ENCODE data around the gene CAMK2B.
A peak's percentile ranks its signal among the peaks of the same experiment; 100 is the strongest.

Gene CAMK2B

GRCh38 chr7:44256459-44256858, 68.9 kb downstream of the CAMK2B start:
- DNase-seq (ENCODE audit: low read depth), result no peak

DNA sequence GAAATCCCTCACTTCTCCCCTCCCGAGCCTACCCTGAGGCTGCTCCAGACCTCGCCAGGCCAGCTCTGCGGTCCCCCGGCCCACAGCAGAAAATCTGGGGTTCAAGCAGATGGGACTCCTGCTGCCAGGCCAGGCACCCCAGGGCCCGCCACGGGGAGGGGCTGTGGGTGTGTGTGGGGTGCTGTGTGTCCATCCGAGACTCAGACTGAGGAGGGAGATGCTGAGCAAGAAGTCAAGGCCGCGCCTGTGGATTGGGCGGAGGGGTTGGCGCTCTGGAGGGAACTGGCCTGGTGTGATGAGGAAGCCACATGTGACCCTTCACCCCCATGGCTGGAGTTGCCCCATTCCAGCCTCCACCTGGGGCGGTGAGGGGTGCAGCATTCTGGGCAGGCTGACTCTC, 73.5 kb downstream of the CAMK2B start:
- no peak for DNase-seq (ENCODE audit: low read depth)

- DNase-seq (ENCODE audit: low read depth), result no peak
Measured at GRCh38 chr7:44251269-44251668, 74.1 kb downstream of the CAMK2B start.

DNA sequence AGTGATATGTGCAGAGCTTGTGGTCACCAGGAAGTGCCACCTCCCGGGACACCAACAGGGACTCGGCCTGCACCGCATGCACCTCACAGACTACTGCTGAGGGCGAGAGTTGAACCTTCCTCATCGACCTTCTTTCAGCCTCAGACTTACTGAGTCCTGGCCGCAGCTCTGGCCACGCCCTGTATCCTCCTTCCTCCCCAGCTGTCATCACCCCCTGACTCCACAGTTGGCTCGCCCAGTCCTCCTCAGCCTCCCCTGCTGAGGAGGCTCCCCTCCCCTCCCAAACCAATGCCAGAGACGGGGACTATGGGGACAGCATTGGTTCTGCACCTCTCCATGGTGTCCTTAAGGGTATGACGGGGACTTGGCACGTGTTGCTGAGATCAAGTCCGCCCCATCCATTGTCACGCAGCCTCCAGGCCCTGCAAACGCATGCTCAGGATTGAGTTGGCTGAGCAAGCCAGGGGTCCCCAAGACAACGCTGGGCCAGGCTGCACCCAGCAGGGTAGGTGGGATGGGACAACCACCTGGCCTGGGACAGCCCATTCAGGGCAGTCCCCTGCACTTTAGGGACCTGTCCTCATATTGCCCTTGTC, 75.7 kb downstream of the CAMK2B start:
- DNase-seq (ENCODE audit: low read depth), result no peak

- DNase-seq (ENCODE audit: low read depth), result no peak
Measured at GRCh38 chr7:44247868-44248651, 77.3 kb downstream of the CAMK2B start.

- DNase-seq (ENCODE audit: low read depth), result no peak
Measured at GRCh38 chr7:44246396-44247113, 78.8 kb downstream of the CAMK2B start.

- DNase-seq (ENCODE audit: low read depth), result no peak
Measured at GRCh38 chr7:44244282-44244681, 81.1 kb downstream of the CAMK2B start.

DNA sequence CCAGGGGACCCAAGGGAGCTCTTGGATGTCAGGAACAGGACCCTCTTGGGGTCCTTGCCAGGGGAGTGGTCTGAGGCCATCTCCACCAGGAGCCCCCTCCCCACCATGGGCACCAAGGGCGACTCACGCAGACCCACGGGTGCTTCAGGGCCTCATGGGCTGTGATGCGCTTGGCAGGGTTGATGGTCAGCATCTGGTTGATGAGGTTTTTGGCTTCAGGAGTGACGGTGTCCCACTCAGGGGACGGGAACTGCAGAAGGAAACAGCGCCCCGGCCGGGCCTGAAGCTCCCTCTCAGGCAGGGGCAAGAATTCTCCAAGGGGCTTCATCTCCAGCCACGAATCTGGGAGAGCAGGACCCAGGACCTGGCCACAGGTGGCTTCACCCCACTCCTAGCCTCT, 83.3 kb downstream of the CAMK2B start:
- DNase-seq (ENCODE audit: low read depth), result no peak

DNA sequence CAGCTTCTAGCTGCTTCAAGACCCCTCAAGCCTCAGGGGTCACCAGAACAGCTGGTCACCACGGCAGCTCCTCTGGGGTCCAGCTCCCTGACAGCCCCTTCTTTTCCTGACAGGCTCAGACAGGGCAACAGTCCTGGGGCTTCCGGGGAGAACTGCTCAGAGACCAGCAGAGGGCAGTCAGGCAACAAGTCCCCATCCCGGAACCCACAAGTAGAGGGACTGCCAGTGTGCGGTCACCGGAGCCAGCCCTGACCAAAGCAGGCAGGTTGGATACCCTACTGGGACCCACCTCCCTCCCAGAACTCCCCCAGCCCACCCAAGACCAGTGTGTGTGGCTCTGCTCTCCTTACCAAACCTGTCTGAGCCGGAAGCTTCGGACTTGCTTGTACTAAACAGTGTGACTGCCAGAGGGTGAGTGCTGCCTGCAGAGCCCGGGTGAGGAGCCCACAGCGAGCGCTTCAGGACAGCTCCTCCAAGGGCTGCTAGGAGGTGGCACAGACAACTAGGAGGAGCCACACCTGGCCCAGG, 84.3 kb downstream of the CAMK2B start:
- DNase-seq (ENCODE audit: low read depth), result peak; percentile 17

DNA sequence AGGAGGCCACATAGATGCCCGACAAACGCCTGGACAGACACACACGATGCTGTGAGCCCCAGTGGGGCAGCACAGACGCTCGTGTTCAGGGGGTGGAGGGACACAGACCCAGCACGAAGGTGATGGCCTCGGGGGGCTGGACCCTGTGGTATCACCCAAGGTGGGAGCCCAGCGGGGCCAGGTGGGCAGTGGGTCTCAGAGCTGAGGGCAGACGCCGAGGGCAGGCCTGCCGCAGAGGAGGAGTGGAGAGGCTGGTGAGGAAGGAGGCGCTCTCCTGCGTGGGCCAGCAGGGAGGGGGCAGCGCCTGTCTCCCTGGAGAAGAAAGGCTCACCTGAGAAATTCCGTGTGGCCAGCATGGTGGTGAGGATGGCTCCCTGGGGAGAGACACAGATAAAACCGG, 85.0 kb downstream of the CAMK2B start:
- DNase-seq (ENCODE audit: low read depth), result no peak

DNA sequence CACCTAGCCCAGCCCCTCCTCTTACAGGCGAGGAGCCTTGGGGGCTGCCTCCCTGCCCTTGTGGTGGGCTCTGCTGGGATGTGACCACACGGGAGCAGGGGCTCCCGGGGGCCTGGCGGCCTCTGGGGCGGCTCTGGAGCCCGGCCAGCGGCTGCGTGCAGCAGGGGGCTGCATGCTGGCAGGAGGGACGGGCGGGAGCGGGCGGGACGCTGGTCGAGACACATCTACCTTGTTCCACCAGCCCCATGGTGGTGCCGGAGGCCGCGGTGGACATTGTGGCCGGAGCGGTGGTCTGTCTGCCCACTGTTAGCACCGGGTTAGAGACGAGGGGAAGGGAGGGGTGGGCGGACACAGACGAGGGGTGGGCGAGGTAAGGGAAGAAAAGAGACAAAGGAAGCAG, 86.0 kb downstream of the CAMK2B start:
- no peak for DNase-seq (ENCODE audit: low read depth)

DNA sequence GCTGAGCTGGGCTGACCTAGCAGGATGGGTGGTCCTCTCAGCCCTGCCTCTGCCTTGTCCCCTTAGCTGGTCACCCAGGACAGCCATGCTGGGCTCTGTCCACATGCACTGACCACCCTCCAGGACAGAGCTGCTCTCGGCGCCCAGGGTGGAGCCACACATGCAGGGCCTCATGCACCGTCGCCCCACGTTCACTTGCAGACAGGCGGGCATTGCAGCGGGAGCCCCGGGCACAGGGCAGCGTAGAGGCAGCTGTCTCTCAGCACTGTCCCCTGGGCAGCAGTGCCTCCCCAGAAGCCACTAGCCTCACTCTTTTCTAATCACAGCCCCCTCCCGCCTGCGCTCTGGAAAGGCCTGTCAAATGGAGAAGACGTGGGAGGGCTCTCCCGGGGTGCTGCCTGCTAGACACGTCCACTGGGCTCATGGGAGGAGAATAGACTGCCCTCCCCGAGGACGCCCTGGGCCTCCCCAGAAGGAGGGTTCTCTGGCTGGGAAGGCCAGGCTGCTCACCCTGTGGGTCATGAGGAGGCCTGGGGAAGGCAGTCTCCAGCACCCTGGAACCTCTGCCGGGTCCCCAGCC, 87.2 kb downstream of the CAMK2B start:
- no peak for DNase-seq (ENCODE audit: low read depth)

- no peak for DNase-seq (ENCODE audit: low read depth)
Measured at GRCh38 chr7:44237696-44238095, 87.7 kb downstream of the CAMK2B start.

DNA sequence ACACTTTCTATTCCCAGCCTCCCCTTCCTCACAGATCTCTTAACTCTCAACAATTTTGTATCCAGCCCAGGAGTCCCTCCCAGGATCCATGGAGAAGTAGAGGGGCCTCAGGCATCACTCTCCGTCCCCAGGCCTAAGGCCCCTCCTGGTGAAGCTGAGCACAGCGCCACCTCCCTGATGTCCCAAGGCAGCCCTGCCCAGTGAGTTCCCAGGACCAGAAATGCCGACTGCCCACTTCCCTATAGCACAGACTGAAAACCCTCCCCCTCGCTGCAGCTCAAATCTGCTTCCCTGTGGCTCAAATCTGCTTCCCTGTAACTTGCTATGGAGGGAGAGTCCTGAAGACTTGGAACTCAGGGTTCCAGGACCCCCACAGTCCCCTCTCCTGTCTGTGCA, 89.1 kb downstream of the CAMK2B start:
- DNase-seq (ENCODE audit: low read depth), result no peak

DNA sequence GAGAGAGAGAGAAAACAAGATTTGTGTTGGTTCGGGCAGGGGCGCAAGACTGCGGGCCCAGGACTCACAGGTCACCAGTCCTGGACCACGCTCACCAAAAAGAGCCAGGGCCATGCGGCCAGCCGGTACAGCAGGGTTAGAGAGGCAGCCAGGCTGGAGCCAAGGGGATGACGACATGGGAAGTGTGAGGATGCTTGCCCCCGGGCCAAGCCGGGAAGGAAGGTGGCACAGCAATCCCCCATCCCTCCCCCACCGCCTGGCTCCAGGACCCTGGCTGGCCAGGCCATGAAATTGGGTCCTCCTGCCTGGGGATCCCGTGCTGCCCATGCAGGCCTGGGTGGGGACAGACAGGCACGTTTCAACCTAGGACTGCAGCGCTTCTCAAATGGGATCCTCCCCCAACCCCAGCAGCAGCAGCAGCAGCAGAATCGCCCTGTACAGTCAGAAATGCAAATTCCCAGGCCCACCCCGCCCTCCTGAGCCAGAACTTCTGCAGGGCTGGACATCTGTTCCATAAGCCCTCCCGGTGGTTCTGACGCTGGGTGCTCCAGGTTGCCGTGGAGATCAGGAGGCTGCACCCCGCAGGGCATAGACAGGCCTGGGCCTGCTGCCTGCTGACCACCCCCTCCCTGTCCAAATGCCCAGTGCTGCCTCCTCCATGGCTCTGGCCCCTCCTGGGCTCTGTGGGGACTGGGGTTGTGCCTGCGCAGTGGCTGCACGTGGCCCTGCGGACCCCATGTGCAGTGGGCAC, 89.6 kb downstream of the CAMK2B start:
- no peak for DNase-seq (ENCODE audit: low read depth)

GRCh38 chr7:44235066-44235465, 90.3 kb downstream of the CAMK2B start:
- no peak for DNase-seq (ENCODE audit: low read depth)

GRCh38 chr7:44232901-44233715, 92.3 kb downstream of the CAMK2B start:
- no peak for DNase-seq (ENCODE audit: low read depth)

DNA sequence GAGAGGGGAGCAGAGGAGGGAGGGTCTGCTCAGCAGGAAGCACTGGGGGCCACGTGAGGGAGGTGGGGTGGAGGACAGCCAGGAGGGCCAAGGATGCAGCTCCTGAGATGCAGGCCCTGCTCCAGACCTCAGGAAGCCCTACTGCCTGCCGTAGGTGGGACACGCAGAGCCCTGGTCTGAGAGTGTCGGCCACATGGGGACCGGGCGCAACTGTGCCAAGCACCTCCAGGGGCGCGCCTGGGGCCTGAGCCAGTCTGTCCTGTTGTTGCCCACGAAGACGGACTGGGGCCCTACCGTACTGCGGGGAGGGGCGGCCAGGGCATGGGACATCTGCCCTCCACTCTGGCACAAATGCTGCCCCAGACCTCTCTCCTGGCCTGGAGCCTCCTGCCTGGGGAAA, 93.0 kb downstream of the CAMK2B start:
- no peak for DNase-seq (ENCODE audit: low read depth)

DNA sequence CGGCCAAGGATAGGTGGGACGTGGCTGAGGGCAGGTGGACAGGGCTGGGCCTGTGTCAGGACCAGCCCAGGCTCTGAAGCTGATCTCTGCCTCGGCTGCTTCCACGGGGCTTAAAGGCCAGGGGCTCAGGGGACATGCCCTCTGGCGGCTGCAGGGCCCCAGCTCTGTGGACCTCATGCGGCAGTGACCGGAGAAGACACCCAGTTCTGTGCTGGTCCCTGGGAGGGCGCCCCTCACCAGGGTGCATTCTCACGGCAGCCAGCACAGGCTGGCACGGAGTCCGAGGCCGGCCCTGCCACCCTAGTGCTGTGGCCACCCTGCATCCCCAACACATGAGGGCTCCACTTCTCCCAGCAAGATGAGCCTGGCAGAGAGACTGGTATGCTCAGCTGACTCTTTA, 94.3 kb downstream of the CAMK2B start:
- no peak for DNase-seq (ENCODE audit: low read depth)

- DNase-seq (ENCODE audit: low read depth), result no peak
Measured at GRCh38 chr7:44230286-44230685, 95.1 kb downstream of the CAMK2B start.

- DNase-seq (ENCODE audit: low read depth), result no peak
Measured at GRCh38 chr7:44229546-44230105, 95.8 kb downstream of the CAMK2B start.
